Activated CD4-positive, alpha-beta T cell treated with anti-CD3 and anti-CD28 coated beads, Interleukin-2, Interleukin-6, amounts not matched to agents 100 ng/mL and 50 ng/mL, durations not matched to agents 16 hours and 8 hours (primary cell): ENCODE results near the gene PPM1H.

Experiments used
- DNase-seq: peaks from one replicate; pipeline ENCODE4 v3.0.0-alpha.2; 2020

The PPM1H gene

GRCh38 chr12:62629971-62630739 lies 304.8 kb downstream of the PPM1H start:
- DNase-seq, result no peak

- DNase-seq, result no peak
These were observed 305.5 kb downstream of the PPM1H start for GRCh38 chr12:62629413-62629812.

GRCh38 chr12:62627181-62627580 lies 307.8 kb downstream of the PPM1H start:
- DNase-seq, result no peak

- DNase-seq, result no peak
These were observed 309.7 kb downstream of the PPM1H start for GRCh38 chr12:62625228-62625627.

- no peak for DNase-seq
These were observed 312.8 kb downstream of the PPM1H start for GRCh38 chr12:62622177-62622576.

GRCh38 chr12:62621101-62621638 lies 313.8 kb downstream of the PPM1H start:
- no peak for DNase-seq

GRCh38 chr12:62618930-62619329 lies 316.0 kb downstream of the PPM1H start:
- DNase-seq, result no peak

- no peak for DNase-seq
These were observed 316.6 kb downstream of the PPM1H start for GRCh38 chr12:62618319-62618718.

GRCh38 chr12:62613081-62613480 lies 321.9 kb downstream of the PPM1H start:
- no peak for DNase-seq

GRCh38 chr12:62606654-62607053 lies 328.3 kb downstream of the PPM1H start:
- peak; percentile 32 for DNase-seq

- no peak for DNase-seq
These were observed 329.0 kb downstream of the PPM1H start for GRCh38 chr12:62605981-62606380.

- DNase-seq, result peak; percentile 31
These were observed 330.1 kb downstream of the PPM1H start for GRCh38 chr12:62604871-62605270.

GRCh38 chr12:62604373-62604772 lies 330.6 kb downstream of the PPM1H start:
- DNase-seq, result peak; percentile 34

- no peak for DNase-seq
These were observed 331.2 kb downstream of the PPM1H start for GRCh38 chr12:62603811-62604098.

- DNase-seq, result peak; percentile 89
These were observed 331.7 kb downstream of the PPM1H start for GRCh38 chr12:62603061-62603810.

- DNase-seq, result peak; percentile 91
These were observed 332.5 kb downstream of the PPM1H start for GRCh38 chr12:62602255-62603060.

GRCh38 chr12:62601765-62602164 lies 333.2 kb downstream of the PPM1H start:
- DNase-seq, result no peak

- no peak for DNase-seq
These were observed 335.0 kb downstream of the PPM1H start for GRCh38 chr12:62599854-62600437.

GRCh38 chr12:62598846-62599245 lies 336.1 kb downstream of the PPM1H start:
- no peak for DNase-seq

- DNase-seq, result no peak
These were observed 337.7 kb downstream of the PPM1H start for GRCh38 chr12:62597253-62597652.
